Activated naive CD8-positive, alpha-beta T cell treated with anti-CD3 and anti-CD28 coated beads for 36 hours (primary cell): ENCODE measurements around the gene SND1. TPM values are rescaled to one million over a fixed set of nuclear protein-coding genes. Genes with fewer than 3 reads are reported as not detected.

Experiments
- DNase-seq: peaks from one replicate; pipeline ENCODE4 v3.0.0; 2021
- H3K27ac Mint-ChIP-seq: one replicate; pipeline ENCODE4 v1.8.0; 2022; ENCODE audit warnings: mild to moderate bottlenecking, moderate library complexity, mixed read lengths
- H3K27me3 Mint-ChIP-seq: one replicate; pipeline ENCODE4 v1.8.0; 2022; ENCODE audit warnings: mild to moderate bottlenecking, mixed read lengths
- H3K36me3 Mint-ChIP-seq: one replicate; pipeline ENCODE4 v1.8.0; 2021; ENCODE audit warnings: mild to moderate bottlenecking, mixed read lengths
- H3K4me1 Mint-ChIP-seq: one replicate; pipeline ENCODE4 v1.8.0; 2021; ENCODE audit warnings: mixed read lengths
- H3K4me3 Mint-ChIP-seq: one replicate; pipeline ENCODE4 v1.8.0; 2022; ENCODE audit warnings: mild to moderate bottlenecking, moderate library complexity, mixed read lengths
- H3K9me3 Mint-ChIP-seq: one replicate; pipeline ENCODE4 v1.8.0; 2022; ENCODE audit warnings: mixed read lengths
- total RNA-seq, 2 experiments: library from RNA; stranded (reverse); gene quantifications; one replicate each; pipeline ENCODE4 v1.2.3, GENCODE V29; 2021

The SND1 gene
- total RNA-seq, 2 experiments from 2014 or later, result 192 to 201 TPM

- no peak overlapping the region for H3K27ac Mint-ChIP-seq
- H3K4me1 Mint-ChIP-seq, result peaks cover 11% of the 10 kb centered on the region
Observed at GRCh38 chr7:127690806-127691205, 38.8 kb downstream of the SND1 start.

GRCh38 chr7:127692200-127692599 lies 40.2 kb downstream of the SND1 start:
- H3K27ac Mint-ChIP-seq, result no peak overlapping the region
- peaks cover 35% of the 10 kb centered on the region for H3K36me3 Mint-ChIP-seq

More at GRCh38 chr7:127690806-127691205, 38.8 kb downstream of the SND1 start:
- H3K36me3 Mint-ChIP-seq, result peaks cover 33% of the 10 kb centered on the region
- no peak for DNase-seq
- H3K9me3 Mint-ChIP-seq, result no peaks in the 10 kb centered on the region
- no peak overlapping the region for H3K4me3 Mint-ChIP-seq
- H3K27me3 Mint-ChIP-seq, result no peaks in the 10 kb centered on the region

DNA sequence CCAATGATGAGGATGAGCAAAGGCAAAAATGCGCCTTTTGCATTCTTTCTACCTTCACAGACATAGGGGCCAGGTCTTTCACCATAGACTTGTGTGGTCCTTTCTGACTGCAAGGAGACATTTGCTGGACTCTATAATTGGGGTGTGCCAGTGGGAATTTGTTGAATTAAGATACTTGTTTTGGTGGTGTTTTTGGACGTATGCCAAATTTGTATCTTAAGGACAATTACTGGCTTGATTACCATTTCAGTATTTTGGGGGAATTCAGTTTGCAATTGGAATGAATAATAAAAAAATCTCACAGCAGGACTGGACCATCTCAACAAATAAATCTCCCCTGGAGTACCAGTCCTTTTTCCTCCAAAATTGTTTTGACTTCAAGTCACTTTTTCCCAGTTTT lies 47.9 kb downstream of the SND1 start:
- Mint-ChIP-seq H3K36me3 (peaks cover 25% of the 10 kb centered on the region), H3K27ac (no peak overlapping the region), H3K27me3 (no peaks in the 10 kb centered on the region), H3K4me1 (peaks cover 2% of the 10 kb centered on the region), H3K4me3 (no peak overlapping the region), H3K9me3 (no peaks in the 10 kb centered on the region)
- DNase-seq, result no peak

More at GRCh38 chr7:127692200-127692599, 40.2 kb downstream of the SND1 start:
- H3K4me3 Mint-ChIP-seq, result no peak overlapping the region
- H3K4me1 Mint-ChIP-seq, result peaks cover 11% of the 10 kb centered on the region
- H3K27me3 Mint-ChIP-seq, result no peaks in the 10 kb centered on the region
- no peaks in the 10 kb centered on the region for H3K9me3 Mint-ChIP-seq
- DNase-seq, result no peak

DNA sequence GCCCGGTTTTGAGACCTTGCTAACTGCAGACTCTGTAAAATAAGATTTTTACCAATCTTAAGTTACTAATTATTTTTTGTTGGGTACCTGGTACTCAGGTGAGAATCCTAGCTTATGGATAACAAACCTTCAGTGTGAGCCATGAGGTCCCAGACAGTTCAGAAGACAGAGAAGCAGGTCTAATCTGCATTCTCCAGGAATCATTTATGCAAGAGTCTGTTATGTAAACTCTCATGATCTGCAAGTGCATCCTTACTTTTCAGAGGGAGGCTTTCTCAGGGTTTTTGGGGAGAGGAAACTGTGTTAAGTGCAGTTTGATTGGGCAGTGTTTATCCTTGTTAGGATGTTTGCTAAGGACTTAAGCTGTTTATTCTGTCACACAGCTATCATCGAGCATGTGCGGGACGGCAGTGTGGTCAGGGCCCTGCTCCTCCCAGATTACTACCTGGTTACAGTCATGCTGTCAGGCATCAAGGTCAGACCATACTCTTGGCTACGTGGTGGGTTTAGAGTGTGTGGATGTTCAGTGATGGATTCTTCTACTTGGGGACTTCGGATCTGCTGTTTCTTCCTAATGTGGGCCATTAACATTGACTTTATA lies 50.2 kb downstream of the SND1 start:
- no peak overlapping the region for H3K27ac Mint-ChIP-seq
- H3K9me3 Mint-ChIP-seq, result no peaks in the 10 kb centered on the region
- peaks cover 4% of the 10 kb centered on the region for H3K4me1 Mint-ChIP-seq
- DNase-seq, result no peak
- H3K4me3 Mint-ChIP-seq, result no peak overlapping the region
- H3K27me3 Mint-ChIP-seq, result no peaks in the 10 kb centered on the region
- H3K36me3 Mint-ChIP-seq, result peaks cover 15% of the 10 kb centered on the region

DNA sequence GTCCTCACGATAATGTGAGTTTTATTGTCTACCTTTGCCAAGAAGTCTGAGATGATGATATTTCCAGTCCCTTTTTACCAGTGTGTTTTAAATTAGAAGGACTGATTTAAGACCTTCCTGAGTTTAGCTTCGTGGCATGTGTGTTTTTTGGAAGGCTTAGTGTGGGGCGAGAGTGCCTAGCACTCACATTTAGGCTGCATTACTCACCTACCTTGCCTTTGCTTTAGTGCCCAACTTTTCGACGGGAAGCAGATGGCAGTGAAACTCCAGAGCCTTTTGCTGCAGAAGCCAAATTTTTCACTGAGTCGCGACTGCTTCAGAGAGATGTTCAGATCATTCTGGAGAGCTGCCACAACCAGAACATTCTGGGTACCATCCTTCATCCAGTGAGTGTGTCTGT lies 50.9 kb downstream of the SND1 start:
- H3K36me3 Mint-ChIP-seq, result peaks cover 18% of the 10 kb centered on the region
- H3K4me1 Mint-ChIP-seq, result peaks cover 2% of the 10 kb centered on the region
- no peaks in the 10 kb centered on the region for H3K27me3 Mint-ChIP-seq
- DNase-seq, result no peak
- no peak overlapping the region for H3K4me3 Mint-ChIP-seq
- H3K27ac Mint-ChIP-seq, result no peak overlapping the region
- no peaks in the 10 kb centered on the region for H3K9me3 Mint-ChIP-seq

GRCh38 chr7:127704211-127704610 lies 52.2 kb downstream of the SND1 start:
- H3K27me3 Mint-ChIP-seq, result no peaks in the 10 kb centered on the region
- no peak overlapping the region for H3K27ac Mint-ChIP-seq
- DNase-seq, result no peak
- peaks cover 2% of the 10 kb centered on the region for H3K4me1 Mint-ChIP-seq
- H3K36me3 Mint-ChIP-seq, result peaks cover 27% of the 10 kb centered on the region
- no peaks in the 10 kb centered on the region for H3K9me3 Mint-ChIP-seq
- no peak overlapping the region for H3K4me3 Mint-ChIP-seq

GRCh38 chr7:127705461-127705959 lies 53.5 kb downstream of the SND1 start:
- H3K4me3 Mint-ChIP-seq, result no peak overlapping the region
- peaks cover 2% of the 10 kb centered on the region for H3K4me1 Mint-ChIP-seq
- H3K36me3 Mint-ChIP-seq, result peaks cover 34% of the 10 kb centered on the region
- no peak overlapping the region for H3K27ac Mint-ChIP-seq
- no peaks in the 10 kb centered on the region for H3K27me3 Mint-ChIP-seq
- peaks cover under 1% of the 10 kb centered on the region for H3K9me3 Mint-ChIP-seq
- DNase-seq, result no peak

DNA sequence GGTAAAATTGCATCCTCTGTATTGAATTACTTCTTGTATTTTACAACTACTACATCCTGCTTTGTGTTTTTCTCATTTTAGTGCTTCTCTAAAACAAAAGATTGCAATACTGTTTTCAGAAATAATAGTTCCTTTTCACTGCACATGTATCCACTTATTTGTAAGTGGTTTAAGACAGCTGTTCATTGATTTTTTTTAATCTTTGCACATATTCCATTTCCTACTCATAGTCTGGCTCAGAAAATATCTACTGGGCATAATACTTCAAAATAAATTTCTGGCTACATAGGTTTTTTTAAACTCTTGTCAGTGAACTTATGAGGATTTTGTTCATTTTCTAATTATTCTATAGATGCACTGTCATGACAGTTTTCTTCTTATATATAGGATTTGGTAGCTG lies 54.8 kb downstream of the SND1 start:
- Mint-ChIP-seq H3K27me3 (no peaks in the 10 kb centered on the region), H3K36me3 (peaks cover 37% of the 10 kb centered on the region)

GRCh38 chr7:127708201-127708600 lies 56.2 kb downstream of the SND1 start:
- H3K9me3 Mint-ChIP-seq, result peaks cover 8% of the 10 kb centered on the region
- H3K36me3 Mint-ChIP-seq, result peaks cover 49% of the 10 kb centered on the region
- H3K27ac Mint-ChIP-seq, result no peak overlapping the region
- no peak overlapping the region for H3K4me3 Mint-ChIP-seq
- H3K27me3 Mint-ChIP-seq, result no peaks in the 10 kb centered on the region
- no peak for DNase-seq
- peaks cover 2% of the 10 kb centered on the region for H3K4me1 Mint-ChIP-seq

More for the DNA sequence above, 54.8 kb downstream of the SND1 start:
- no peak overlapping the region for H3K4me3 Mint-ChIP-seq
- DNase-seq, result no peak
- H3K9me3 Mint-ChIP-seq, result peaks cover 8% of the 10 kb centered on the region
- peaks cover 2% of the 10 kb centered on the region for H3K4me1 Mint-ChIP-seq
- no peak overlapping the region for H3K27ac Mint-ChIP-seq

- peaks cover 52% of the 10 kb centered on the region for H3K36me3 Mint-ChIP-seq
- H3K4me1 Mint-ChIP-seq, result peaks cover 2% of the 10 kb centered on the region
- H3K4me3 Mint-ChIP-seq, result no peak overlapping the region
- peak; percentile 55 for DNase-seq
- H3K9me3 Mint-ChIP-seq, result peaks cover 8% of the 10 kb centered on the region
- H3K27ac Mint-ChIP-seq, result no peak overlapping the region
- H3K27me3 Mint-ChIP-seq, result no peaks in the 10 kb centered on the region
Observed at GRCh38 chr7:127708788-127709187, 56.8 kb downstream of the SND1 start.

GRCh38 chr7:127710635-127711034 lies 58.6 kb downstream of the SND1 start:
- H3K27ac Mint-ChIP-seq, result no peak overlapping the region
- no peak for DNase-seq
- H3K36me3 Mint-ChIP-seq, result peaks cover 66% of the 10 kb centered on the region
- H3K4me1 Mint-ChIP-seq, result peaks cover 6% of the 10 kb centered on the region
- no peak overlapping the region for H3K4me3 Mint-ChIP-seq
- peaks cover 8% of the 10 kb centered on the region for H3K9me3 Mint-ChIP-seq
- H3K27me3 Mint-ChIP-seq, result no peaks in the 10 kb centered on the region

GRCh38 chr7:127711872-127712271 lies 59.9 kb downstream of the SND1 start:
- Mint-ChIP-seq H3K9me3 (peaks cover 8% of the 10 kb centered on the region), H3K4me3 (no peak overlapping the region), H3K36me3 (peaks cover 68% of the 10 kb centered on the region), H3K27ac (no peak overlapping the region), H3K27me3 (no peaks in the 10 kb centered on the region), H3K4me1 (peaks cover 9% of the 10 kb centered on the region)
- no peak for DNase-seq

DNA sequence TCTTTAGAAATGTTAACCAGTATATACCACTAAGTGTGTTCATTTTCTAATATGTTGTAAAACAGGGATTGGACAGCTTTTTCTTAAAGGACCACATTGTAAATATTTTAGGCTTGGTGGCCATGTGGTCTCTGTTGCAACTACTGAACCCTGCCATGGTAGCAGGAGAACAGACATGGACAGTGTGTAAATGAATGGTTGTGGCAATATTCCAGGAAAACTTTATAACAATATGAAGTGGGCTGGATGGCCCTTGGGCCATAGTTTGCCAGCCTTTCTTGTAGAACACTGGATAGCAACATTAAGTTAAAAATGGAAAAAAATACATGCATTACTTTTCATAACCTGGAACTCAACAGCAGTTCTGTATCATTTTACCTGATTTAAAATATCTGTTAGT lies 61.0 kb downstream of the SND1 start:
- Mint-ChIP-seq H3K4me1 (peaks cover 14% of the 10 kb centered on the region), H3K27ac (no peak overlapping the region), H3K27me3 (no peaks in the 10 kb centered on the region), H3K9me3 (peaks cover 8% of the 10 kb centered on the region), H3K36me3 (peaks cover 69% of the 10 kb centered on the region), H3K4me3 (no peak overlapping the region)
- no peak for DNase-seq

- peaks cover 8% of the 10 kb centered on the region for H3K9me3 Mint-ChIP-seq
- H3K4me1 Mint-ChIP-seq, result peaks cover 16% of the 10 kb centered on the region
- no peak for DNase-seq
- H3K4me3 Mint-ChIP-seq, result no peak overlapping the region
- no peak overlapping the region for H3K27ac Mint-ChIP-seq
- no peaks in the 10 kb centered on the region for H3K27me3 Mint-ChIP-seq
- H3K36me3 Mint-ChIP-seq, result peaks cover 70% of the 10 kb centered on the region
Observed at GRCh38 chr7:127713758-127714157, 61.8 kb downstream of the SND1 start.

DNA sequence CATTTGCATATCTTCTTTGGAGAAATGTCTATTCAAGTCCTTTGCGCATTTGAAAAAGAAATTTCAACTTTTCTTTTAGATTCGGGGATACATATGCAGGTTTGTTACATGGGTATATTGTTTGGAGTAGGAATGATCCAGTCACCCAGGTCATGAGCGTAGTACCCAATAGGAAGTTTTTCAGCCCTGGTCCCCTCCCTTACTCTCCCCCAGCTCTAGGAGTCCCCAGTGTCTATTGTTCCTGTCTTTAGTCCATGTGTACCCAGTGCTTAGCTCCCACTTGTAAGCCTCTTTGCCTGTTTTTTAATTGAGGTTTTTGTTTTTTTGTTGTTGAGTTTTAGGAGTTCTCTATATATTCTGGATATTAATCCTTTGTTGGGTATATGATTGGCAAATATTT lies 63.3 kb downstream of the SND1 start:
- Mint-ChIP-seq H3K36me3 (peaks cover 63% of the 10 kb centered on the region), H3K4me1 (peaks cover 17% of the 10 kb centered on the region), H3K4me3 (no peak overlapping the region), H3K27me3 (no peaks in the 10 kb centered on the region), H3K9me3 (peaks cover 8% of the 10 kb centered on the region), H3K27ac (no peak overlapping the region)
- no peak for DNase-seq

- H3K36me3 Mint-ChIP-seq, result peaks cover 63% of the 10 kb centered on the region
- H3K27ac Mint-ChIP-seq, result no peak overlapping the region
- no peaks in the 10 kb centered on the region for H3K27me3 Mint-ChIP-seq
- no peak overlapping the region for H3K4me3 Mint-ChIP-seq
- peaks cover 17% of the 10 kb centered on the region for H3K4me1 Mint-ChIP-seq
- DNase-seq, result no peak
- H3K9me3 Mint-ChIP-seq, result peaks cover 5% of the 10 kb centered on the region
Observed at GRCh38 chr7:127715901-127716300, 63.9 kb downstream of the SND1 start.
